Measurements from ENCODE around the gene ANKRD33B. TPM values are rescaled to one million over a fixed set of nuclear protein-coding genes. Genes with fewer than 3 reads are reported as not detected.

The ANKRD33B gene
- total and polyA plus RNA-seq, 2 of the 13 experiments (the other 11 are each of a cell fraction or from before 2014, with no cell fraction given) = 0.02 TPM; not detected in 1

GRCh38 chr5:10699987-10700386 is 136.1 kb downstream of the ANKRD33B start:
- Histone ChIP-seq H2AFZ (ENCODE audit: low read length) (no peak overlapping the region), H3K79me2 (ENCODE audit: insufficient read depth, low read length) (peaks cover 5% of the 10 kb centered on the region), H3K4me1 (ENCODE audit: insufficient read depth, low read length) (no peaks in the 10 kb centered on the region), H3K27ac (ENCODE audit: extremely low read length, insufficient read depth, low read length) (no peak overlapping the region), H3K4me3 (replicated peaks in 1 of 3; ENCODE audit: insufficient read depth in 1 of 3, low read depth in 2 of 3, low read length in 3 of 3) (no peak overlapping the region), H3K36me3 (replicated peaks in 1 of 2; ENCODE audit: control insufficient read depth in 1 of 2, insufficient read depth in 2 of 2, low read length in 2 of 2) (peaks cover 12 to 46% of the 10 kb centered on the region in 2 experiments), H3K9me3 (ENCODE audit: low read length) (no peaks in the 10 kb centered on the region), H3K4me2 (ENCODE audit: low read depth, low read length) (no peak overlapping the region), H4K20me1 (ENCODE audit: insufficient read depth, low read length) (peaks cover 35% of the 10 kb centered on the region), H3K27me3 (ENCODE audit: control insufficient read depth in 1 of 2, insufficient read depth in 2 of 2, low read length in 2 of 2) (no peaks in the 10 kb centered on the region), H3K9ac (ENCODE audit: insufficient read depth, low read depth, low read length) (no peak overlapping the region)
- ATAC-seq (no peak), FAIRE-seq (no peak), DNase-seq (ENCODE audit: low spot score) (no peak)
- intact Hi-C loops (cut with micrococcal nuclease; ENCODE audit: unreplicated experiment) (loop anchor here (5.0 kb wide), 1 partner anchor 157 kb away; no protein-coding TSS in a partner anchor), in situ Hi-C loops (cut with HindIII; ENCODE audit: extremely low pct_ligation_motif_present, low pct_unique_long_range_greater_than_20kb) (no loop called here)
- POLR2A ChIA-PET = no interaction called here
- 96% methylated on average over 8 of the region's 8 CpGs for WGBS (ENCODE audit: low lambda C conversion rate)
- BruUV-seq (replicated peaks) = no TSS peak
- TF ChIP-seq SMARCC2 (IDR thresholded peaks at IDR 0.05) = no peak
- TF ChIP-seq CREB1 (IDR thresholded peaks at IDR 0.05) = no peak
- no peak for TF ChIP-seq CREB1 (CRISPR knock-in tag; IDR thresholded peaks at IDR 0.05)
- no peak for TF ChIP-seq FOXK2 (IDR thresholded peaks at IDR 0.05)
- CTCF ChIA-PET (ENCODE audit: low intra/inter-chr PET ratio, low total read pairs) = no interaction called here

GRCh38 chr5:10700516-10700915 is 136.6 kb downstream of the ANKRD33B start:
- CTCF ChIA-PET (ENCODE audit: low intra/inter-chr PET ratio, low total read pairs) = no interaction called here

More at GRCh38 chr5:10700516-10700915, 136.6 kb downstream of the ANKRD33B start:
- no peak for ATAC-seq
- FAIRE-seq = no peak
- 94% methylated on average over 6 of the region's 7 CpGs for WGBS (ENCODE audit: low lambda C conversion rate)
- Histone ChIP-seq H3K4me3 (replicated peaks in 1 of 3; ENCODE audit: insufficient read depth in 1 of 3, low read depth in 2 of 3, low read length in 3 of 3) (no peak overlapping the region), H3K9ac (ENCODE audit: insufficient read depth, low read depth, low read length) (no peak overlapping the region), H3K4me1 (ENCODE audit: insufficient read depth, low read length) (no peaks in the 10 kb centered on the region), H4K20me1 (ENCODE audit: insufficient read depth, low read length) (peaks cover 31% of the 10 kb centered on the region), H2AFZ (ENCODE audit: low read length) (no peak overlapping the region), H3K36me3 (replicated peaks in 1 of 2; ENCODE audit: control insufficient read depth in 1 of 2, insufficient read depth in 2 of 2, low read length in 2 of 2) (peaks cover 15 to 50% of the 10 kb centered on the region in 2 experiments), H3K79me2 (ENCODE audit: insufficient read depth, low read length) (peaks cover 5% of the 10 kb centered on the region), H3K27me3 (ENCODE audit: control insufficient read depth in 1 of 2, insufficient read depth in 2 of 2, low read length in 2 of 2) (no peaks in the 10 kb centered on the region), H3K27ac (ENCODE audit: extremely low read length, insufficient read depth, low read length) (no peak overlapping the region), H3K4me2 (ENCODE audit: low read depth, low read length) (no peak overlapping the region), H3K9me3 (ENCODE audit: low read length) (no peaks in the 10 kb centered on the region)
- no peak for DNase-seq (ENCODE audit: low spot score)
- BruUV-seq (replicated peaks) = no TSS peak
- POLR2A ChIA-PET = no interaction called here
- intact Hi-C loops (cut with micrococcal nuclease; ENCODE audit: unreplicated experiment) (no loop called here), in situ Hi-C loops (cut with HindIII; ENCODE audit: extremely low pct_ligation_motif_present, low pct_unique_long_range_greater_than_20kb) (no loop called here)
- TF ChIP-seq PAF1 (CRISPR knock-in tag; IDR thresholded peaks at IDR 0.05) (no peak), JARID2 (CRISPR knock-in tag; IDR thresholded peaks at IDR 0.05; ENCODE audit: insufficient replicate concordance) (no peak), MEIS1 (CRISPR knock-in tag; IDR thresholded peaks at IDR 0.05; ENCODE audit: borderline replicate concordance) (no peak), MAZ (IDR thresholded peaks at IDR 0.05; ENCODE audit: borderline replicate concordance, low read depth, low read length) (no peak), MAZ (CRISPR knock-in tag; IDR thresholded peaks at IDR 0.05; ENCODE audit: low read depth) (no peak), LCORL (IDR thresholded peaks at IDR 0.05) (no peak), LCORL (CRISPR knock-in tag; IDR thresholded peaks at IDR 0.05) (no peak), MLX (CRISPR knock-in tag; IDR thresholded peaks at IDR 0.05) (no peak), ZNF83 (CRISPR knock-in tag; IDR thresholded peaks at IDR 0.05; ENCODE audit: borderline replicate concordance) (no peak), ZNF10 (CRISPR knock-in tag; IDR thresholded peaks at IDR 0.05; ENCODE audit: borderline replicate concordance, low read depth) (no peak), SNRNP70 (IDR thresholded peaks at IDR 0.05; ENCODE audit: low read depth, low read length) (no peak), GABPA (IDR thresholded peaks at IDR 0.05; ENCODE audit: low read depth, low read length) (no peak), GABPA (CRISPR knock-in tag; IDR thresholded peaks at IDR 0.05; ENCODE audit: low read depth) (no peak)
